Fibroblast of gingiva (primary cell): ENCODE data around the gene ZNF814.
"Not testable (repeated sequence)": the region's sequence is repeated elsewhere in the genome, so short reads cannot be mapped to it uniquely, and the experiment has no call there.

Experiments used
- DNase-seq: peaks from one replicate; pipeline ENCODE4 v3.0.0-alpha.2; 2011; ENCODE audit warnings: low read depth

Gene ZNF814

GRCh38 chr19:57862351-57862750 lies 26.5 kb downstream of the ZNF814 start:
- DNase-seq = not testable (repeated sequence)

GRCh38 chr19:57854117-57854516 lies 34.7 kb downstream of the ZNF814 start:
- not testable (repeated sequence) for DNase-seq

- not testable (repeated sequence) for DNase-seq
These were observed 36.8 kb downstream of the ZNF814 start for GRCh38 chr19:57851812-57852603.

GRCh38 chr19:57850553-57851017 lies 38.3 kb downstream of the ZNF814 start:
- no peak for DNase-seq

GRCh38 chr19:57849666-57850473 lies 39.0 kb downstream of the ZNF814 start, which contains the start of gene ZNF587:
Gene ZNF587 (plus strand): TSS chr19:57849859. CDS start chr19:57850039, 180 bp downstream.
- DNase-seq = peak; percentile 76

GRCh38 chr19:57849162-57849665 lies 39.6 kb downstream of the ZNF814 start:
- not testable (repeated sequence) for DNase-seq

- DNase-seq = peak; percentile 15
These were observed 41.7 kb downstream of the ZNF814 start for GRCh38 chr19:57847164-57847563.

- no peak for DNase-seq
These were observed 47.6 kb downstream of the ZNF814 start for GRCh38 chr19:57841122-57841763.

- DNase-seq = not testable (repeated sequence)
These were observed 50.1 kb downstream of the ZNF814 start for GRCh38 chr19:57838622-57839191.

- DNase-seq = not testable (repeated sequence)
These were observed 51.8 kb downstream of the ZNF814 start for GRCh38 chr19:57836991-57837390.

- DNase-seq = peak; percentile 40
These were observed 58.7 kb downstream of the ZNF814 start, which contains the start of gene ZNF587B for GRCh38 chr19:57830071-57830602. Gene ZNF587B (plus strand): TSS chr19:57830299. CDS start chr19:57830529, 230 bp downstream.

- DNase-seq = no peak
These were observed 59.5 kb downstream of the ZNF814 start for GRCh38 chr19:57829316-57829715.

- DNase-seq = no peak
These were observed 63.3 kb downstream of the ZNF814 start for GRCh38 chr19:57825511-57825910.

GRCh38 chr19:57823608-57824007 lies 65.2 kb downstream of the ZNF814 start:
- DNase-seq = not testable (repeated sequence)

GRCh38 chr19:57823155-57823554 lies 65.7 kb downstream of the ZNF814 start:
- DNase-seq = not testable (repeated sequence)

GRCh38 chr19:57821501-57821900 lies 67.3 kb downstream of the ZNF814 start:
- DNase-seq = not testable (repeated sequence)

- not testable (repeated sequence) for DNase-seq
These were observed 67.7 kb downstream of the ZNF814 start for GRCh38 chr19:57821095-57821494.

GRCh38 chr19:57820599-57820998 lies 68.2 kb downstream of the ZNF814 start:
- DNase-seq = no peak

- DNase-seq = peak; percentile 90
These were observed 69.2 kb downstream of the ZNF814 start for GRCh38 chr19:57819475-57820148.

GRCh38 chr19:57818378-57818777 lies 70.5 kb downstream of the ZNF814 start:
- DNase-seq = no peak

GRCh38 chr19:57817976-57818375 lies 70.9 kb downstream of the ZNF814 start:
- no peak for DNase-seq
